Amniotic stem cell (primary cell): Measurements from ENCODE around the gene SLC38A10.

Source experiments
- DNase-seq: peaks from one replicate; lab custom pipeline; 2025; lab: John Stamatoyannopoulos, UW

The SLC38A10 gene

GRCh38 chr17:81298325-81298990 is 3.4 kb upstream of the SLC38A10 start:
- no peak for DNase-seq

- DNase-seq, result no peak
These were observed 722 bp upstream of the SLC38A10 start for GRCh38 chr17:81295676-81296381.

- DNase-seq, result no peak
These were observed 536 bp downstream of the SLC38A10 start for GRCh38 chr17:81294512-81295030.

- DNase-seq, result no peak
These were observed 2.7 kb downstream of the SLC38A10 start for GRCh38 chr17:81292450-81292849.

GRCh38 chr17:81291662-81292061 is 3.4 kb downstream of the SLC38A10 start:
- no peak for DNase-seq

GRCh38 chr17:81290230-81290629 is 4.9 kb downstream of the SLC38A10 start:
- DNase-seq, result no peak

- no peak for DNase-seq
These were observed 5.5 kb downstream of the SLC38A10 start for GRCh38 chr17:81289627-81290026.

- DNase-seq, result no peak
These were observed 6.4 kb downstream of the SLC38A10 start for GRCh38 chr17:81288715-81289114.

GRCh38 chr17:81287741-81288430 is 7.2 kb downstream of the SLC38A10 start:
- no peak for DNase-seq

- DNase-seq, result no peak
These were observed 8.0 kb downstream of the SLC38A10 start for GRCh38 chr17:81287152-81287551.

- no peak for DNase-seq
These were observed 8.5 kb downstream of the SLC38A10 start for GRCh38 chr17:81286491-81287145.

- DNase-seq, result no peak
These were observed 9.2 kb downstream of the SLC38A10 start for GRCh38 chr17:81285894-81286293.

- no peak for DNase-seq
These were observed 9.8 kb downstream of the SLC38A10 start for GRCh38 chr17:81285179-81285878.

- no peak for DNase-seq
These were observed 12.2 kb downstream of the SLC38A10 start for GRCh38 chr17:81282876-81283275.

GRCh38 chr17:81282141-81282540 is 13.0 kb downstream of the SLC38A10 start:
- no peak for DNase-seq

GRCh38 chr17:81280571-81280970 is 14.5 kb downstream of the SLC38A10 start:
- no peak for DNase-seq

GRCh38 chr17:81279278-81280275 is 15.5 kb downstream of the SLC38A10 start:
- DNase-seq, result no peak

GRCh38 chr17:81278831-81279230 is 16.3 kb downstream of the SLC38A10 start:
- DNase-seq, result no peak

- no peak for DNase-seq
These were observed 17.0 kb downstream of the SLC38A10 start for GRCh38 chr17:81277946-81278693.

- DNase-seq, result no peak
These were observed 17.7 kb downstream of the SLC38A10 start for GRCh38 chr17:81277421-81277820.
